ENCODE measurements around the gene ZNF618.

- TF ChIP-seq POLR2A (IDR thresholded peaks at IDR 0.05): no peak
- TF ChIP-seq, protein P1, sequence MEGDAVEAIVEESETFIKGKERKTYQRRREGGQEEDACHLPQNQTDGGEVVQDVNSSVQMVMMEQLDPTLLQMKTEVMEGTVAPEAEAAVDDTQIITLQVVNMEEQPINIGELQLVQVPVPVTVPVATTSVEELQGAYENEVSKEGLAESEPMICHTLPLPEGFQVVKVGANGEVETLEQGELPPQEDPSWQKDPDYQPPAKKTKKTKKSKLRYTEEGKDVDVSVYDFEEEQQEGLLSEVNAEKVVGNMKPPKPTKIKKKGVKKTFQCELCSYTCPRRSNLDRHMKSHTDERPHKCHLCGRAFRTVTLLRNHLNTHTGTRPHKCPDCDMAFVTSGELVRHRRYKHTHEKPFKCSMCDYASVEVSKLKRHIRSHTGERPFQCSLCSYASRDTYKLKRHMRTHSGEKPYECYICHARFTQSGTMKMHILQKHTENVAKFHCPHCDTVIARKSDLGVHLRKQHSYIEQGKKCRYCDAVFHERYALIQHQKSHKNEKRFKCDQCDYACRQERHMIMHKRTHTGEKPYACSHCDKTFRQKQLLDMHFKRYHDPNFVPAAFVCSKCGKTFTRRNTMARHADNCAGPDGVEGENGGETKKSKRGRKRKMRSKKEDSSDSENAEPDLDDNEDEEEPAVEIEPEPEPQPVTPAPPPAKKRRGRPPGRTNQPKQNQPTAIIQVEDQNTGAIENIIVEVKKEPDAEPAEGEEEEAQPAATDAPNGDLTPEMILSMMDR (IDR thresholded peaks at IDR 0.05): no peak
These were observed 31.6 kb upstream of the ZNF618 start for GRCh38 chr9:113844466-113844865.

Measured in stomach (tissue), 4 donors.